Neural cell (in vitro differentiated cells): ENCODE measurements around the gene GPC5. TPM values are rescaled to one million over a fixed set of nuclear protein-coding genes. Genes with fewer than 3 reads are reported as not detected.

Experiments
- H2AFZ ChIP-seq: fragments of 200-600, 300-800 bp; sonication (generic), shearing (Covaris generic); 2 replicates; pipeline ENCODE4 v1.6.0; 2014; ENCODE audit warnings: low read depth, mild to moderate bottlenecking, antibody characterized with exemption, low read length, moderate library complexity
- H3F3A ChIP-seq: fragments of 200-600 bp; shearing (Covaris generic); 2 replicates; pipeline ENCODE4 v1.6.1; 2016; ENCODE audit warnings: mild to moderate bottlenecking, moderate library complexity, mixed read lengths, antibody characterized with exemption, low read length; ENCODE audit not compliant: insufficient read depth, poor library complexity, severe bottlenecking
- H3K27ac ChIP-seq: fragments of 200-600, 300-800 bp; sonication (generic), shearing (Covaris generic); 2 replicates; pipeline ENCODE4 v1.5.1; 2014; ENCODE audit warnings: mild to moderate bottlenecking, low read length, moderate library complexity
- H3K27me3 ChIP-seq: fragments of 300-800, 200-600 bp; sonication (generic), shearing (Covaris generic); 2 replicates; pipeline ENCODE4 v1.6.0; 2014; ENCODE audit warnings: mild to moderate bottlenecking, low read depth, low read length, moderate library complexity; ENCODE audit not compliant: insufficient read depth
- H3K36me3 ChIP-seq: fragments of 300-800, 200-600 bp; sonication (generic), shearing (Covaris generic); 2 replicates; pipeline ENCODE4 v1.5.1; 2014; ENCODE audit warnings: mild to moderate bottlenecking, antibody characterized with exemption, low read length, moderate library complexity; ENCODE audit not compliant: insufficient read depth
- H3K4me2 ChIP-seq: fragments of 300-800, 200-600 bp; sonication (generic), shearing (Covaris generic); 2 replicates; pipeline ENCODE4 v1.6.0; 2014; ENCODE audit warnings: mild to moderate bottlenecking, low read length
- H3K4me3 ChIP-seq: fragments of 300-800, 200-600 bp; sonication (generic), shearing (Covaris generic); 2 replicates; pipeline ENCODE4 v1.5.1; 2014; ENCODE audit warnings: mild to moderate bottlenecking, low read length, moderate library complexity
- H3K79me2 ChIP-seq: fragments of 200-600 bp; shearing (Covaris generic); replicated peaks from 2 replicates; pipeline ENCODE4 v1.6.0; 2014; ENCODE audit warnings: mild to moderate bottlenecking, low read length, moderate library complexity; ENCODE audit not compliant: insufficient read depth
- H3K9ac ChIP-seq: fragments of 300-800, 200-600 bp; sonication (generic), shearing (Covaris generic); 2 replicates; pipeline ENCODE4 v1.6.1; 2016; ENCODE audit warnings: mild to moderate bottlenecking, low read length, mixed read lengths
- H3K9me2 ChIP-seq: fragments of 200-600 bp; shearing (Covaris generic); 2 replicates; pipeline ENCODE4 v1.6.1; 2016; ENCODE audit warnings: mild to moderate bottlenecking, low read length, mixed read lengths; ENCODE audit not compliant: insufficient read depth
- H3K9me3 ChIP-seq: fragments of 200-600, 300-800 bp; sonication (generic), shearing (Covaris generic); 2 replicates; pipeline ENCODE4 v1.6.1; 2016; ENCODE audit warnings: mild to moderate bottlenecking, mixed run types, low read length, moderate library complexity, mixed read lengths
- H4K20me1 ChIP-seq: fragments of 200-600 bp; shearing (Covaris generic); 2 replicates; pipeline ENCODE4 v1.6.1; 2016; ENCODE audit warnings: mild to moderate bottlenecking, mixed run types; ENCODE audit not compliant: insufficient read depth
- EP300 ChIP-seq: fragments of 450-650 bp; conservative IDR thresholded peaks from 2 replicates; pipeline ENCODE4 v1.6.1; 2014; ENCODE audit warnings: antibody characterized with exemption, mild to moderate bottlenecking, moderate library complexity; ENCODE audit not compliant: poor library complexity, severe bottlenecking
- EZH2 ChIP-seq: fragments of 200-600, 300-800 bp; shearing (Covaris generic), sonication (generic); IDR thresholded peaks from 2 replicates; pipeline ENCODE4 v1.6.1; 2014; ENCODE audit warnings: antibody characterized with exemption, low read length, borderline replicate concordance, mild to moderate bottlenecking; ENCODE audit not compliant: insufficient read depth, poor library complexity, severe bottlenecking
- MXI1 ChIP-seq: fragments of 450-650 bp; conservative IDR thresholded peaks from 2 replicates; pipeline ENCODE4 v1.6.1; 2014; ENCODE audit warnings: antibody characterized with exemption, mild to moderate bottlenecking; ENCODE audit not compliant: poor library complexity, severe bottlenecking
- POLR2AphosphoS5 ChIP-seq: IDR thresholded peaks from 2 replicates; pipeline ENCODE4 v1.6.1; 2012
- RAD21 ChIP-seq: fragments of 450-650 bp; conservative IDR thresholded peaks from 2 replicates; pipeline ENCODE4 v1.6.1; 2014; ENCODE audit warnings: antibody characterized with exemption, mild to moderate bottlenecking, moderate library complexity
- SMC3 ChIP-seq: fragments of 450-650 bp; conservative IDR thresholded peaks from 2 replicates; pipeline ENCODE4 v1.6.1; 2014; ENCODE audit warnings: antibody characterized with exemption, mild to moderate bottlenecking, moderate library complexity; ENCODE audit not compliant: poor library complexity
- TAF1 ChIP-seq: IDR thresholded peaks from 2 replicates; pipeline ENCODE4 v1.6.1; 2012; ENCODE audit warnings: low read depth
- polyA plus RNA-seq: library from polyadenylated mRNA; depleted of rRNA; stranded (reverse); fragments of >200 nt; gene quantifications from 2 replicates; pipeline ENCODE4 v1.2.3, GENCODE V29; 2014
- TF ChIP-seq, protein P1 (sequence below): fragments of 450-650 bp; IDR thresholded peaks from 2 replicates; pipeline ENCODE4 v1.5.1; 2014; ENCODE audit warnings: antibody characterized with exemption, mild to moderate bottlenecking, moderate library complexity; ENCODE audit not compliant: poor library complexity, severe bottlenecking
- TF ChIP-seq, protein P2 (sequence below): IDR thresholded peaks from 2 replicates; pipeline ENCODE4 v1.6.1; 2012; ENCODE audit warnings: borderline replicate concordance

GPC5 gene
- polyA plus RNA-seq, 1 donor from 2014 or later, result 5.0 TPM

DNA sequence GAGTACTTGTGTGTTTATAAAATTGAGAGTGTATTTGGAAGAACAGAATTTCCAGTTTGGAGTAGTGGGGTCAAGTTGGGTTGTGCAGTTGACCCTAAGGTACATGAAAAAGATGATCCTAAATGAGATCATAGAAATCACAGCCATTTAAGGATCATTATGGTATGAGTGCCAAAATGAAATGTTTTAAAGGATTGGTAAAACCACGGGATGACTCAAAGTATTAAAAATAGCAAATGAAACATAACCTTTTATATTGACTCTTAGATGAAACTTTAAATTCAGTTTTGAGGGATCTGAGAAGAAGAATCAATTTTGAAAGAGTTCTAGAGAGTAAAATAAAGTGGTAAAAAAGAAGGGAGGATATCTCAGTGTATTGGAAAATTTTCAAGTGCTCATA, 773.8 kb downstream of the GPC5 start:
- Histone ChIP-seq H4K20me1 (no peaks in the 10 kb centered on the region), H3K27ac (no peak overlapping the region), H3F3A (no peaks in the 10 kb centered on the region), H2AFZ (no peak overlapping the region), H3K4me2 (no peak overlapping the region), H3K4me3 (no peak overlapping the region), H3K9me2 (no peaks in the 10 kb centered on the region), H3K36me3 (no peaks in the 10 kb centered on the region), H3K9ac (no peak overlapping the region), H3K27me3 (no peaks in the 10 kb centered on the region), H3K79me2 (no peaks in the 10 kb centered on the region), H3K9me3 (no peaks in the 10 kb centered on the region)
- TF ChIP-seq EZH2, result no peak
- TF ChIP-seq, protein P1, sequence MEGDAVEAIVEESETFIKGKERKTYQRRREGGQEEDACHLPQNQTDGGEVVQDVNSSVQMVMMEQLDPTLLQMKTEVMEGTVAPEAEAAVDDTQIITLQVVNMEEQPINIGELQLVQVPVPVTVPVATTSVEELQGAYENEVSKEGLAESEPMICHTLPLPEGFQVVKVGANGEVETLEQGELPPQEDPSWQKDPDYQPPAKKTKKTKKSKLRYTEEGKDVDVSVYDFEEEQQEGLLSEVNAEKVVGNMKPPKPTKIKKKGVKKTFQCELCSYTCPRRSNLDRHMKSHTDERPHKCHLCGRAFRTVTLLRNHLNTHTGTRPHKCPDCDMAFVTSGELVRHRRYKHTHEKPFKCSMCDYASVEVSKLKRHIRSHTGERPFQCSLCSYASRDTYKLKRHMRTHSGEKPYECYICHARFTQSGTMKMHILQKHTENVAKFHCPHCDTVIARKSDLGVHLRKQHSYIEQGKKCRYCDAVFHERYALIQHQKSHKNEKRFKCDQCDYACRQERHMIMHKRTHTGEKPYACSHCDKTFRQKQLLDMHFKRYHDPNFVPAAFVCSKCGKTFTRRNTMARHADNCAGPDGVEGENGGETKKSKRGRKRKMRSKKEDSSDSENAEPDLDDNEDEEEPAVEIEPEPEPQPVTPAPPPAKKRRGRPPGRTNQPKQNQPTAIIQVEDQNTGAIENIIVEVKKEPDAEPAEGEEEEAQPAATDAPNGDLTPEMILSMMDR, result no peak
- no peak for TF ChIP-seq POLR2AphosphoS5
- TF ChIP-seq RAD21, result no peak
- no peak for TF ChIP-seq SMC3
- TF ChIP-seq MXI1, result no peak
- TF ChIP-seq, protein P2, sequence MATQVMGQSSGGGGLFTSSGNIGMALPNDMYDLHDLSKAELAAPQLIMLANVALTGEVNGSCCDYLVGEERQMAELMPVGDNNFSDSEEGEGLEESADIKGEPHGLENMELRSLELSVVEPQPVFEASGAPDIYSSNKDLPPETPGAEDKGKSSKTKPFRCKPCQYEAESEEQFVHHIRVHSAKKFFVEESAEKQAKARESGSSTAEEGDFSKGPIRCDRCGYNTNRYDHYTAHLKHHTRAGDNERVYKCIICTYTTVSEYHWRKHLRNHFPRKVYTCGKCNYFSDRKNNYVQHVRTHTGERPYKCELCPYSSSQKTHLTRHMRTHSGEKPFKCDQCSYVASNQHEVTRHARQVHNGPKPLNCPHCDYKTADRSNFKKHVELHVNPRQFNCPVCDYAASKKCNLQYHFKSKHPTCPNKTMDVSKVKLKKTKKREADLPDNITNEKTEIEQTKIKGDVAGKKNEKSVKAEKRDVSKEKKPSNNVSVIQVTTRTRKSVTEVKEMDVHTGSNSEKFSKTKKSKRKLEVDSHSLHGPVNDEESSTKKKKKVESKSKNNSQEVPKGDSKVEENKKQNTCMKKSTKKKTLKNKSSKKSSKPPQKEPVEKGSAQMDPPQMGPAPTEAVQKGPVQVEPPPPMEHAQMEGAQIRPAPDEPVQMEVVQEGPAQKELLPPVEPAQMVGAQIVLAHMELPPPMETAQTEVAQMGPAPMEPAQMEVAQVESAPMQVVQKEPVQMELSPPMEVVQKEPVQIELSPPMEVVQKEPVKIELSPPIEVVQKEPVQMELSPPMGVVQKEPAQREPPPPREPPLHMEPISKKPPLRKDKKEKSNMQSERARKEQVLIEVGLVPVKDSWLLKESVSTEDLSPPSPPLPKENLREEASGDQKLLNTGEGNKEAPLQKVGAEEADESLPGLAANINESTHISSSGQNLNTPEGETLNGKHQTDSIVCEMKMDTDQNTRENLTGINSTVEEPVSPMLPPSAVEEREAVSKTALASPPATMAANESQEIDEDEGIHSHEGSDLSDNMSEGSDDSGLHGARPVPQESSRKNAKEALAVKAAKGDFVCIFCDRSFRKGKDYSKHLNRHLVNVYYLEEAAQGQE, result no peak

DNA sequence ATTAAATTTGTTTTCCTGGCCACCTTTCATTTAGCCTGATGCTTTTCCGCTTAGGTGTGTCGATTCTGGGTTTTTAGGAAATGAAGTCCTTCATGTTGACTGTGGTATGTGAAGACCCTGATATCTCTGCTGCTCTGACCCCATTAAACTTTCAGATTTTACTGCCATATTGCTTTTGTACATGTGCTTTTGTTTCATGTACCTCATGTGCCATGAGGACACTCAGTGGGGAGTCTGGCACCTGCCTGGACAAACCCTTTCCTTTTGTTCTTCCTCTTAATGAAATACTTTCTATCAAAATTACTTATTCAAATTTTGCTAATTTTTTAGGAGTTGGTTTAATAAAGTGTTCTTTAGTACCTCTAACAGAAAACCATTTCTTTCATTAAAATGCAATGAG, 774.8 kb downstream of the GPC5 start:
- Histone ChIP-seq H3K9ac (no peak overlapping the region), H3K27ac (no peak overlapping the region), H3K27me3 (no peaks in the 10 kb centered on the region), H3K36me3 (no peaks in the 10 kb centered on the region), H3F3A (no peaks in the 10 kb centered on the region), H3K4me3 (no peak overlapping the region), H2AFZ (no peak overlapping the region), H3K4me2 (no peak overlapping the region), H4K20me1 (no peaks in the 10 kb centered on the region), H3K79me2 (no peaks in the 10 kb centered on the region), H3K9me3 (no peaks in the 10 kb centered on the region), H3K9me2 (no peaks in the 10 kb centered on the region)
- TF ChIP-seq RAD21 (no peak), EZH2 (no peak), EP300 (no peak), SMC3 (no peak), POLR2AphosphoS5 (no peak), MXI1 (no peak), TAF1 (no peak)
- TF ChIP-seq, protein P1, result no peak
- TF ChIP-seq, protein P2, result no peak
